Fibroblast of lung (primary cell): ENCODE results near the gene PCDHGB4. TPM values are rescaled to one million over a fixed set of nuclear protein-coding genes. Genes with fewer than 3 reads are reported as not detected.
"Not testable (repeated sequence)": the region's sequence is repeated elsewhere in the genome, so short reads cannot be mapped to it uniquely, and the experiment has no call there.

Source experiments
- DNase-seq, 2 donors: peaks; one replicate each; pipeline versions ENCODE4 v3.0.0 to v3.0.0-alpha.2; 2010; ENCODE audit warnings: low read depth in 2 of 2
- H2AFZ ChIP-seq: 2 replicates; pipeline ENCODE4 v1.5.1; 2012; ENCODE audit warnings: low read length, control low read depth, inconsistent platforms
- H3K27ac ChIP-seq: 2 replicates; pipeline ENCODE4 v1.5.1; 2011; ENCODE audit warnings: low read length, control low read depth; ENCODE audit not compliant: insufficient read depth
- H3K27me3 ChIP-seq: 2 replicates; pipeline ENCODE4 v1.5.1; 2011; ENCODE audit warnings: mild to moderate bottlenecking, low read length; ENCODE audit not compliant: control insufficient read depth, insufficient read depth
- H3K36me3 ChIP-seq: 2 replicates; pipeline ENCODE4 v1.5.1; 2011; ENCODE audit warnings: low read length; ENCODE audit not compliant: control insufficient read depth, insufficient read depth
- H3K4me1 ChIP-seq: 2 replicates; pipeline ENCODE4 v1.5.1; 2011; ENCODE audit warnings: low read length; ENCODE audit not compliant: control insufficient read depth, insufficient read depth; ENCODE audit errors: extremely low read depth
- H3K4me2 ChIP-seq: 2 replicates; pipeline ENCODE4 v1.5.1; 2011; ENCODE audit warnings: low read length, control low read depth; ENCODE audit not compliant: insufficient read depth; ENCODE audit errors: extremely low read depth
- H3K4me3 ChIP-seq, 4 experiments: fragments of 200-600 bp in 1 of 4; sonication (generic) in 1 of 4; replicated peaks in 1 of 4; 2 replicates each; pipeline ENCODE4 v1.5.1; 2011 to 2016; ENCODE audit warnings: low read length in 4 of 4, low read depth in 3 of 4, mild to moderate bottlenecking in 3 of 4, control low read depth in 2 of 4, inconsistent platforms in 1 of 4, mixed read lengths in 1 of 4; ENCODE audit not compliant: insufficient read depth in 1 of 4; ENCODE audit errors: control extremely low read depth in 1 of 4
- H3K79me2 ChIP-seq: 2 replicates; pipeline ENCODE4 v1.5.1; 2012; ENCODE audit warnings: mild to moderate bottlenecking, low read length, inconsistent platforms; ENCODE audit not compliant: control insufficient read depth, insufficient read depth
- H3K9ac ChIP-seq: 2 replicates; pipeline ENCODE4 v1.5.1; 2011; ENCODE audit warnings: mild to moderate bottlenecking, low read length, control low read depth; ENCODE audit not compliant: insufficient read depth
- H3K9me3 ChIP-seq: 2 replicates; pipeline ENCODE4 v1.5.1; 2012; ENCODE audit warnings: low read depth, low read length; ENCODE audit not compliant: control insufficient read depth, insufficient read depth
- H4K20me1 ChIP-seq: 2 replicates; pipeline ENCODE4 v1.5.1; 2011; ENCODE audit warnings: low read length; ENCODE audit not compliant: control insufficient read depth, insufficient read depth; ENCODE audit errors: extremely low read depth
- EZH2 ChIP-seq: IDR thresholded peaks from 2 replicates; pipeline ENCODE4 v1.5.1; 2012; ENCODE audit warnings: low read length, control low read depth, mild to moderate bottlenecking; ENCODE audit errors: missing control alignments
- polyA plus RNA-seq, 2 donors: library from polyadenylated mRNA; depleted of rRNA in 1 of 2; stranded (reverse) in 1 of 2; unstranded in 1 of 2; fragments of >200 nt; gene quantifications; 2 replicates each; pipeline ENCODE4 v1.2.1, GENCODE V29; 2011 to 2012; ENCODE audit warnings: missing spikeins in 1 of 2
- total RNA-seq: library from RNA; depleted of rRNA; stranded (reverse); fragments of >200 nt; gene quantifications from 2 replicates; pipeline ENCODE4 v1.2.1, GENCODE V29; 2014
- TF ChIP-seq, protein P1 (sequence below), 2 donors: IDR thresholded peaks in 1 of 2; conservative IDR thresholded peaks in 1 of 2; 1 replicate in 1 of 2; 2 replicates in 1 of 2; pipeline ENCODE4 v1.5.1; 2011 to 2012; ENCODE audit warnings: low read length in 2 of 2, control low read depth in 1 of 2, inconsistent platforms in 1 of 2, low read depth in 1 of 2, mild to moderate bottlenecking in 1 of 2

The PCDHGB4 gene
- total and polyA plus RNA-seq, 2 donors (not counting 1 experiment from before 2014, with no cell fraction given) = 13.3 to 18.3 TPM

DNA sequence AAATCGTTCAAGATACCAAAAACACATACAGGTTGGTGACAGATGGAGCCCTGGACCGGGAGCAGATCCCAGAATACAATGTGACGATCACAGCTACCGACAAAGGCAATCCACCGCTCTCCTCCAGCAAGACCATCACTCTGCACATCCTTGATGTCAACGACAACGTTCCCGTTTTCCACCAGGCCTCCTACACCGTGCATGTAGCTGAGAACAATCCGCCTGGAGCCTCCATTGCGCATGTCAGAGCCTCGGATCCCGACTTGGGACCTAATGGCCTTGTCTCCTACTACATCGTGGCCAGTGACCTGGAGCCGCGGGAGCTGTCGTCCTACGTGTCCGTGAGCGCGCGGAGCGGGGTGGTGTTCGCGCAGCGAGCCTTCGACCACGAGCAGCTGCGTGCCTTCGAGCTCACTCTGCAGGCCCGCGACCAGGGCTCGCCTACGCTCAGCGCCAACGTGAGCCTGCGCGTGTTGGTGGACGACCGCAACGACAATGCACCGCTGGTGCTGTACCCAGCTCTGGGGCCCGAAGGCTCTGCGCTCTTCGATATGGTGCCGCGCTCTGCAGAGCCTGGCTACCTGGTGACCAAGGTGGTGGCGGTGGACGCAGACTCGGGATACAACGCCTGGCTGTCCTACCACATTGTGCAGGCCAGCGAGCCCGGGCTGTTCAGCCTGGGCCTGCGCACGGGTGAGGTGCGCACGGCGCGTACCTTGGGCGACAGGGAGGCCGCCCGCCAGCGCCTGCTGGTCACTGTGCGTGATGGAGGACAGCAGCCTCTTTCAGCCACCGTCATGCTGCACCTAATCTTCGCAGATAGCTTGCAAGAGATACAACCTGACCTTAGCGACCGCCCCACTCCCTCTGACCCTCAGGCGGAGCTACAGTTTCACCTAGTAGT lies 15.7 kb upstream of the PCDHGB4 start:
- no peaks in the 10 kb centered on the region for H3K79me2 ChIP-seq
- TF ChIP-seq EZH2 = no peak
- H3K9me3 ChIP-seq = peaks cover 2% of the 10 kb centered on the region
- H3K9ac ChIP-seq = no peak overlapping the region
- H3K36me3 ChIP-seq = no peaks in the 10 kb centered on the region
- H3K4me1 ChIP-seq = no peaks in the 10 kb centered on the region
- no peak overlapping the region for H2AFZ ChIP-seq
- H3K27me3 ChIP-seq = peaks cover 8% of the 10 kb centered on the region
- no peaks in the 10 kb centered on the region for H4K20me1 ChIP-seq
- no peak overlapping the region for H3K4me2 ChIP-seq
- no peak for DNase-seq
- H3K4me3 ChIP-seq = no peak overlapping the region
- H3K27ac ChIP-seq = no peak overlapping the region

DNA sequence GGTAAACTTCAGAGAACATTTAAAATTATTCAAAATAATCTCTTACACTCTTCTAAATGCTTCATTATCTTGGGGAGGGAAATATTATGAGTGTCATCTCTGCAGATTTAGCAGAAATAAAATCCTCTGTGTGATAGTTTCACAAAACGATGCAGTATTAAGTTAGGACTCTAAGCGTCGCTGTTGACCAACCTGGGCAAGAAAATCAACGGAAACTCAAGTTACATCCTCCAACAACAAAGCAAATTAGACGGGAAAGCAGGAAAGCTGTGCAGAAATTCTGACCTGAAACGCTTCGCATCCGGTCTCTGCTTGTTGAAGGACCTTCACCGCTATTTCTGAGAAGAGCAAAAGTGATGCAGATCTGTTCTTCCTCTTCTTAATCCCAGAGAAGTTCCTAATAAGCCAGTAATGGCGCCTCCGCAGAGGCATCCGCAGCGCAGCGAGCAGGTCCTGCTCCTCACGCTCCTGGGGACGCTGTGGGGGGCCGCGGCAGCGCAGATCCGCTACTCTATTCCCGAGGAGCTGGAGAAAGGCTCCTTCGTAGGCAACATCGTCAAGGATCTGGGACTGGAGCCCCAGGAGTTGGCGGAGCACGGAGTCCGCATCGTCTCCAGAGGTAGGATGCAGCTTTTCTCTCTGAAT lies 13.7 kb upstream of the PCDHGB4 start, which contains the start of gene PCDHGA6:
Gene PCDHGA6, plus strand, starts transcription at position 219 of the 645 bp plus-strand sequence. Its CDS starts 193 bp downstream, at position 412.
- no peaks in the 10 kb centered on the region for H3K79me2 ChIP-seq
- H4K20me1 ChIP-seq = no peaks in the 10 kb centered on the region
- peaks cover 8% of the 10 kb centered on the region for H3K27me3 ChIP-seq
- peak; percentile 25 to 57 for DNase-seq
- H3K9me3 ChIP-seq = peaks cover 2% of the 10 kb centered on the region
- H3K4me1 ChIP-seq = no peaks in the 10 kb centered on the region
- peak within 1 kb of the TSS; percentile 60 for H2AFZ ChIP-seq
- peak within 1 kb of the TSS; percentile 59 for H3K4me2 ChIP-seq
- peak within 1 kb of the TSS; percentile 38 to 48 (median 46) for H3K4me3 ChIP-seq
- H3K9ac ChIP-seq = no peak within 1 kb of the TSS
- TF ChIP-seq, protein P1, sequence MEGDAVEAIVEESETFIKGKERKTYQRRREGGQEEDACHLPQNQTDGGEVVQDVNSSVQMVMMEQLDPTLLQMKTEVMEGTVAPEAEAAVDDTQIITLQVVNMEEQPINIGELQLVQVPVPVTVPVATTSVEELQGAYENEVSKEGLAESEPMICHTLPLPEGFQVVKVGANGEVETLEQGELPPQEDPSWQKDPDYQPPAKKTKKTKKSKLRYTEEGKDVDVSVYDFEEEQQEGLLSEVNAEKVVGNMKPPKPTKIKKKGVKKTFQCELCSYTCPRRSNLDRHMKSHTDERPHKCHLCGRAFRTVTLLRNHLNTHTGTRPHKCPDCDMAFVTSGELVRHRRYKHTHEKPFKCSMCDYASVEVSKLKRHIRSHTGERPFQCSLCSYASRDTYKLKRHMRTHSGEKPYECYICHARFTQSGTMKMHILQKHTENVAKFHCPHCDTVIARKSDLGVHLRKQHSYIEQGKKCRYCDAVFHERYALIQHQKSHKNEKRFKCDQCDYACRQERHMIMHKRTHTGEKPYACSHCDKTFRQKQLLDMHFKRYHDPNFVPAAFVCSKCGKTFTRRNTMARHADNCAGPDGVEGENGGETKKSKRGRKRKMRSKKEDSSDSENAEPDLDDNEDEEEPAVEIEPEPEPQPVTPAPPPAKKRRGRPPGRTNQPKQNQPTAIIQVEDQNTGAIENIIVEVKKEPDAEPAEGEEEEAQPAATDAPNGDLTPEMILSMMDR (conservative IDR thresholded peaks at IDR 0.05 in 1 of 2, IDR thresholded peaks at IDR 0.05 in 1 of 2; ENCODE audit: low read depth in 1 of 2, low read length in 2 of 2) = peak; percentile 41 to 61
- TF ChIP-seq EZH2 = no peak
- H3K27ac ChIP-seq = no peak within 1 kb of the TSS
- no peaks in the 10 kb centered on the region for H3K36me3 ChIP-seq

DNA sequence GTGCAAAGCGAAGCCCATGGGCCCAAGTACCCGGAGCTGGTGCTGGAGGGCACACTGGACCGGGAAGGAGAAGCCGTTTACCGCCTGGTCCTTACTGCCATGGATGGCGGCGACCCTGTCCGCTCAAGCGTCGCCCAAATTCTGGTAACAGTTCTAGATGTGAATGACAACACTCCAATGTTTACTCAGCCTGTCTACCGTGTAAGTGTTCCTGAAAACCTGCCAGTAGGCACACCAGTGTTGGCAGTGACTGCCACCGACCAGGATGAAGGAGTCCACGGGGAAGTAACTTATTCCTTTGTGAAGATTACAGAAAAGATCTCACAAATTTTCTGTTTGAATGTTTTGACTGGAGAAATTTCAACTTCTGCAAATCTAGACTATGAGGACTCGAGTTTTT lies 12.9 kb upstream of the PCDHGB4 start:
- H4K20me1 ChIP-seq = no peaks in the 10 kb centered on the region
- H3K27ac ChIP-seq = no peak overlapping the region
- no peak overlapping the region for H2AFZ ChIP-seq
- DNase-seq = no peak
- H3K79me2 ChIP-seq = no peaks in the 10 kb centered on the region
- H3K9me3 ChIP-seq = peaks cover 2% of the 10 kb centered on the region
- no peak overlapping the region for H3K9ac ChIP-seq
- peak overlapping the region in 1 of 4 experiments; percentile 48 for H3K4me3 ChIP-seq
- H3K4me2 ChIP-seq = no peak overlapping the region
- TF ChIP-seq, protein P1 (conservative IDR thresholded peaks at IDR 0.05 in 1 of 2, IDR thresholded peaks at IDR 0.05 in 1 of 2; ENCODE audit: low read depth in 1 of 2, low read length in 2 of 2) = no peak
- no peak for TF ChIP-seq EZH2
- H3K27me3 ChIP-seq = peaks cover 8% of the 10 kb centered on the region
- H3K36me3 ChIP-seq = no peaks in the 10 kb centered on the region
- no peaks in the 10 kb centered on the region for H3K4me1 ChIP-seq

DNA sequence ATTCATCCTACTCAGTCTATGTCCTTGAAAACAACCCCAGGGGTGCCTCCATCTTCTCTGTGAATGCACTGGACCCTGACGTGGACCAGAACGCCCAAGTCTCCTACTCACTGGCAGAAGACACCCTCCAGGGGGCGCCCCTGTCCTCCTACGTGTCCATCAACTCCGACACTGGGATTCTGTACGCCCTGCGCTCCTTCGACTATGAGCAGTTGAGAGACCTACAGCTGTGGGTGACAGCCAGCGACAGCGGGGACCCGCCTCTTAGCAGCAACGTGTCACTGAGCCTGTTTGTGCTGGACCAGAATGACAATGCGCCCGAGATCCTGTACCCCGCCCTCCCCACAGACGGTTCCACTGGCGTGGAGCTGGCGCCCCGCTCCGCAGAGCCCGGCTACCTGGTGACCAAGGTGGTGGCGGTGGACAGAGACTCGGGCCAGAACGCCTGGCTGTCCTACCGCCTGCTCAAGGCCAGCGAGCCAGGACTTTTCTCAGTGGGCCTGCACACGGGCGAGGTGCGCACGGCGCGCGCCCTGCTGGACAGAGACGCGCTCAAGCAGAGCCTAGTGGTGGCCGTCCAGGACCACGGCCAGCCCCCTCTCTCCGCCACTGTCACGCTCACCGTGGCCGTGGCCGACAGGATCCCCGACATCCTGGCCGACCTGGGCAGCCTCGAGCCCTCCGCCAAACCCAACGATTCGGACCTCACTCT lies 11.9 kb upstream of the PCDHGB4 start:
- not testable (repeated sequence) for H3K27ac ChIP-seq, H3K4me1 ChIP-seq, H3K9me3 ChIP-seq, DNase-seq, H3K4me2 ChIP-seq, H3K9ac ChIP-seq, H3K36me3 ChIP-seq, H3K27me3 ChIP-seq, H4K20me1 ChIP-seq, H3K79me2 ChIP-seq, H2AFZ ChIP-seq, H3K4me3 ChIP-seq
